Stomach (tissue), 9 donors: ENCODE measurements around the gene LIPG. TPM values are rescaled to one million over a fixed set of nuclear protein-coding genes. Genes with fewer than 3 reads are reported as not detected.
A peak's percentile ranks its signal among the peaks of the same experiment; 100 is the strongest.
"Not testable (repeated sequence)": the region's sequence is repeated elsewhere in the genome, so short reads cannot be mapped to it uniquely, and the experiment has no call there.

Experiments
- DNase-seq, 2 donors: peaks; one replicate each; pipeline versions ENCODE4 v3.0.0 to v3.0.0-alpha.2; 2013 to 2019
- H3K27ac ChIP-seq, 5 donors: fragments of 200-600 bp in 4 of 5; sonication (generic) in 4 of 5; one replicate each; pipeline ENCODE4 v1.5.1; 2013 to 2019; ENCODE audit warnings: mild to moderate bottlenecking in 1 of 5, moderate library complexity in 1 of 5
- H3K27me3 ChIP-seq, 3 donors: fragments of 200-600 bp; sonication (generic); one replicate each; pipeline ENCODE4 v1.5.1; 2017 to 2019; ENCODE audit warnings: mixed run types in 1 of 3
- H3K36me3 ChIP-seq, 4 donors: fragments of 200-600 bp; sonication (generic); 1 replicate in 3 of 4; 2 replicates in 1 of 4; pipeline ENCODE4 v1.5.1; 2016 to 2019
- H3K4me1 ChIP-seq, 4 donors: fragments of 200-600 bp; sonication (generic); one replicate each; pipeline ENCODE4 v1.5.1; 2016 to 2019
- H3K4me3 ChIP-seq, 4 donors: fragments of 200-600 bp; sonication (generic) in 3 of 4; one replicate each; pipeline ENCODE4 v1.5.1; 2016 to 2019; ENCODE audit warnings: mild to moderate bottlenecking in 1 of 4
- H3K9me3 ChIP-seq, 4 donors: fragments of 200-600 bp; sonication (generic); one replicate each; pipeline ENCODE4 v1.5.1; 2016 to 2019
- CTCF ChIP-seq, 7 experiments: fragments of 450-650 bp in 4 of 7; fragments of 200-600 bp in 3 of 7; sonication (generic) in 3 of 7; IDR thresholded peaks; one replicate each; pipeline ENCODE4 v1.5.1; 2016 to 2019; ENCODE audit warnings: antibody characterized with exemption in 7 of 7, control low read depth in 2 of 7, mild to moderate bottlenecking in 1 of 7
- EP300 ChIP-seq: sonication (generic); formaldehyde crosslinking; IDR thresholded peaks from one replicate; pipeline ENCODE4 v1.6.1; 2017; ENCODE audit warnings: antibody characterized with exemption
- POLR2A ChIP-seq, 4 donors: fragments of 450-650 bp; IDR thresholded peaks; one replicate each; pipeline ENCODE4 v1.6.1; 2016; ENCODE audit warnings: antibody characterized with exemption in 4 of 4, control low read depth in 2 of 4, mild to moderate bottlenecking in 1 of 4, moderate library complexity in 1 of 4
- POLR2AphosphoS5 ChIP-seq, 3 donors: sonication (generic); formaldehyde crosslinking; IDR thresholded peaks; one replicate each; pipeline ENCODE4 v1.6.1; 2016; ENCODE audit warnings: antibody characterized with exemption in 3 of 3
- WGBS, 5 donors: extraction: QIAGEN DNeasy Blood & Tissue Kit in 3 of 5; methylation state at CpG; one replicate each; pipeline versions ENCODE4 v1.1.5 to v1.1.7; 2013 to 2018; 5-methylcytosine and 5-hydroxymethylcytosine counted together
- intact Hi-C: fragments of 100-400 bp; cut with DNase I; formaldehyde crosslinking; loops from one replicate; pipeline ENCODE4 v1.15.1; 2023; ENCODE audit warnings: low total_unique reads
- polyA plus RNA-seq, 3 donors: library from polyadenylated mRNA; stranded (reverse); fragments of 200-250 nt; gene quantifications; one replicate each; pipeline ENCODE4 v1.2.3, GENCODE V29; 2013
- total RNA-seq, 5 donors: library from RNA; depleted of rRNA; stranded (reverse); fragments of >200 nt; gene quantifications; one replicate each; pipeline versions ENCODE4 v1.1.0 to v1.2.3, GENCODE V29; 2014 to 2016
- donor health status: healthy with polysubstance abuse.
- donor health status: Bipolar disorder and iron deficiency.
- donor health status: healthy.

The LIPG gene
- total and polyA plus RNA-seq, 8 donors = 0.76 to 6.2 (median 3.2) TPM

GRCh38 chr18:49558356-49558755 is 3.5 kb upstream of the LIPG start:
- H3K9me3 ChIP-seq = peaks cover 0 to 4% (median 0%) of the 10 kb centered on the region in 4 donors
- H3K27me3 ChIP-seq = peaks cover 0 to 40% (median 32%) of the 10 kb centered on the region in 3 donors
- intact Hi-C loops = no loop called here
- no peaks in the 10 kb centered on the region for H3K36me3 ChIP-seq
- TF ChIP-seq POLR2AphosphoS5 (IDR thresholded peaks at IDR 0.05) (no peak), CTCF (IDR thresholded peaks at IDR 0.05) (no peak), POLR2A (IDR thresholded peaks at IDR 0.05) (no peak), EP300 (no peak)
- H3K4me1 ChIP-seq = peaks cover 27 to 36% (median 31%) of the 10 kb centered on the region in 4 donors
- H3K27ac ChIP-seq = no peak overlapping the region
- 67 to 89% (median 83%) methylated on average over 3 of the region's 3 CpGs for WGBS, 5 donors
- no peak for DNase-seq
- H3K4me3 ChIP-seq = no peak overlapping the region

GRCh38 chr18:49559326-49559931 is 2.4 kb upstream of the LIPG start:
- 68 to 79% (median 76%) methylated on average over 16 of the region's 16 CpGs for WGBS, 5 donors
- H3K9me3 ChIP-seq, H3K36me3 ChIP-seq, intact Hi-C loops, H3K4me3 ChIP-seq, H3K27ac ChIP-seq: not testable (repeated sequence)
- Histone ChIP-seq H3K27me3 (peaks cover 0 to 50% (median 35%) of the 10 kb centered on the region in 3 donors), H3K4me1 (peaks cover 27 to 42% (median 35%) of the 10 kb centered on the region in 4 donors)
- TF ChIP-seq CTCF (IDR thresholded peaks at IDR 0.05) = peak in 4 of 7 experiments; percentile 20 to 46 (median 44)
- peak in 1 of 2 donors; percentile 65 for DNase-seq

- peak overlapping the region in 3 of 4 donors; percentile 44 to 52 (median 50) for H3K4me3 ChIP-seq
- TF ChIP-seq POLR2AphosphoS5 (IDR thresholded peaks at IDR 0.05) = no peak
- TF ChIP-seq POLR2A (IDR thresholded peaks at IDR 0.05) = no peak
- no peak for TF ChIP-seq EP300
- no peak for TF ChIP-seq CTCF (IDR thresholded peaks at IDR 0.05)
- DNase-seq = no peak
These were observed 1.6 kb upstream of the LIPG start for GRCh38 chr18:49560277-49560623.

GRCh38 chr18:49560624-49561288 is 1.1 kb upstream of the LIPG start:
- no peak for TF ChIP-seq POLR2AphosphoS5 (IDR thresholded peaks at IDR 0.05)
- no peak for TF ChIP-seq POLR2A (IDR thresholded peaks at IDR 0.05)
- TF ChIP-seq EP300 = no peak
- no peak for TF ChIP-seq CTCF (IDR thresholded peaks at IDR 0.05)
- H3K9me3 ChIP-seq = no peaks in the 10 kb centered on the region
- peaks cover 0 to 50% (median 37%) of the 10 kb centered on the region in 3 donors for H3K27me3 ChIP-seq
- H3K4me3 ChIP-seq = peak overlapping the region; percentile 44 to 52 (median 48)
- peak in 1 of 2 donors; percentile 71 for DNase-seq
- H3K36me3 ChIP-seq = no peaks in the 10 kb centered on the region
- H3K4me1 ChIP-seq = peaks cover 32 to 52% (median 40%) of the 10 kb centered on the region in 4 donors
- intact Hi-C loops = loop anchor here (10.0 kb wide), 1 partner anchor 204 kb away; no protein-coding TSS in a partner anchor
- peak overlapping the region in 2 of 5 donors; percentile 27 to 51 for H3K27ac ChIP-seq
- WGBS, 5 donors = 1 to 4% (median 1%) methylated on average over 41 to 46 of the region's 46 CpGs

More at GRCh38 chr18:49560277-49560623, 1.6 kb upstream of the LIPG start:
- H3K4me1 ChIP-seq = peaks cover 27 to 47% (median 36%) of the 10 kb centered on the region in 4 donors
- no peaks in the 10 kb centered on the region for H3K36me3 ChIP-seq
- WGBS, 5 donors = 4 to 22% (median 10%) methylated on average over 3 of the region's 3 CpGs
- H3K27ac ChIP-seq = no peak overlapping the region
- no peaks in the 10 kb centered on the region for H3K9me3 ChIP-seq
- H3K27me3 ChIP-seq = peaks cover 0 to 50% (median 37%) of the 10 kb centered on the region in 3 donors
- intact Hi-C loops = loop anchor here (10.0 kb wide), 1 partner anchor 205 kb away; no protein-coding TSS in a partner anchor
